ENCODE measurements around the gene FAM222B. TPM values are rescaled to one million over a fixed set of nuclear protein-coding genes. Genes with fewer than 3 reads are reported as not detected.

The FAM222B gene
- total and polyA plus RNA-seq, 7 donors = 5.0 to 16.2 (median 11.9) TPM

GRCh38 chr17:28864991-28865849 lies 22.6 kb upstream of the FAM222B start:
- DNase-seq = no peak
- 48 to 82% methylated on average over 11 of the region's 11 CpGs for WGBS, 2 donors
- Histone ChIP-seq H3K27ac (no peak overlapping the region), H3K4me3 (no peak overlapping the region), H3K9me3 (no peaks in the 10 kb centered on the region), H3K4me1 (no peaks in the 10 kb centered on the region), H3K27me3 (no peaks in the 10 kb centered on the region), H3K36me3 (peaks cover 0 to 15% (median 5%) of the 10 kb centered on the region in 4 donors)
- intact Hi-C loops (cut with DNase I) = no loop called here
- TF ChIP-seq POLR2A (IDR thresholded peaks at IDR 0.05) = no peak
- TF ChIP-seq, protein P1, sequence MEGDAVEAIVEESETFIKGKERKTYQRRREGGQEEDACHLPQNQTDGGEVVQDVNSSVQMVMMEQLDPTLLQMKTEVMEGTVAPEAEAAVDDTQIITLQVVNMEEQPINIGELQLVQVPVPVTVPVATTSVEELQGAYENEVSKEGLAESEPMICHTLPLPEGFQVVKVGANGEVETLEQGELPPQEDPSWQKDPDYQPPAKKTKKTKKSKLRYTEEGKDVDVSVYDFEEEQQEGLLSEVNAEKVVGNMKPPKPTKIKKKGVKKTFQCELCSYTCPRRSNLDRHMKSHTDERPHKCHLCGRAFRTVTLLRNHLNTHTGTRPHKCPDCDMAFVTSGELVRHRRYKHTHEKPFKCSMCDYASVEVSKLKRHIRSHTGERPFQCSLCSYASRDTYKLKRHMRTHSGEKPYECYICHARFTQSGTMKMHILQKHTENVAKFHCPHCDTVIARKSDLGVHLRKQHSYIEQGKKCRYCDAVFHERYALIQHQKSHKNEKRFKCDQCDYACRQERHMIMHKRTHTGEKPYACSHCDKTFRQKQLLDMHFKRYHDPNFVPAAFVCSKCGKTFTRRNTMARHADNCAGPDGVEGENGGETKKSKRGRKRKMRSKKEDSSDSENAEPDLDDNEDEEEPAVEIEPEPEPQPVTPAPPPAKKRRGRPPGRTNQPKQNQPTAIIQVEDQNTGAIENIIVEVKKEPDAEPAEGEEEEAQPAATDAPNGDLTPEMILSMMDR (IDR thresholded peaks at IDR 0.05) = no peak
- no peak for TF ChIP-seq EP300 (IDR thresholded peaks at IDR 0.05)
- TF ChIP-seq POLR2AphosphoS5 (IDR thresholded peaks at IDR 0.05) = no peak

DNA sequence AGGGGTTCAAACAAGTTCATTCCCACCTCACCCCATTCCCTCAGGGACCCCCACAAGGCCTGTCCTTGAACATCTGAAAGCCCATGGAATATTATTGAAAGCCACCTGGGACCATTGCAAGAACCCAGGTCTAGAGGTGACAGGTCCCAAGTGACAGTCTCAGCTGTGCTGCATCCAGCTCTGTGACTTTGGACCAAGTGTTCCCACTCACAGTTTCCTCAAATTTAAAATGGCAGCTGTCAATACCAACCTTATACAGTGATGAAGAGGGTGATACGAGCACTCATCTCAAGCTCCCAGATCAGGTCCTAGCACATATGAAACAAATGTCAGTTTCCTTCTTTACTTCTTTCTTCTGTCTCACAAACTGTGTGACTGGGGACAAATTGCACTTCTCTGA lies 21.4 kb upstream of the FAM222B start:
- no peak overlapping the region for H3K4me3 ChIP-seq
- H3K27ac ChIP-seq = no peak overlapping the region
- no peak for TF ChIP-seq POLR2A (IDR thresholded peaks at IDR 0.05)
- TF ChIP-seq EP300 (IDR thresholded peaks at IDR 0.05) = no peak
- TF ChIP-seq POLR2AphosphoS5 (IDR thresholded peaks at IDR 0.05) = no peak
- TF ChIP-seq, protein P1 (IDR thresholded peaks at IDR 0.05) = no peak
- H3K36me3 ChIP-seq = peaks cover 0 to 27% (median 10%) of the 10 kb centered on the region in 4 donors
- 98% methylated on average over 1 of the region's 1 CpG for WGBS, 2 donors
- no peak for DNase-seq
- intact Hi-C loops (cut with DNase I) = no loop called here
- H3K9me3 ChIP-seq = no peaks in the 10 kb centered on the region
- no peaks in the 10 kb centered on the region for H3K4me1 ChIP-seq
- no peaks in the 10 kb centered on the region for H3K27me3 ChIP-seq

- intact Hi-C loops (cut with DNase I) = no loop called here
- TF ChIP-seq POLR2A (IDR thresholded peaks at IDR 0.05) = no peak
- no peak for TF ChIP-seq POLR2AphosphoS5 (IDR thresholded peaks at IDR 0.05)
- TF ChIP-seq EP300 (IDR thresholded peaks at IDR 0.05) = no peak
- TF ChIP-seq, protein P1 (IDR thresholded peaks at IDR 0.05) = no peak
- Histone ChIP-seq H3K9me3 (no peaks in the 10 kb centered on the region), H3K4me1 (no peaks in the 10 kb centered on the region), H3K27me3 (no peaks in the 10 kb centered on the region), H3K4me3 (no peak overlapping the region), H3K27ac (no peak overlapping the region), H3K36me3 (peaks cover 0 to 41% (median 23%) of the 10 kb centered on the region in 4 donors)
- WGBS, 2 donors = 90 to 95% methylated on average over 3 of the region's 3 CpGs
- no peak for DNase-seq
Observed at GRCh38 chr17:28862561-28862960, 20.0 kb upstream of the FAM222B start.

DNA sequence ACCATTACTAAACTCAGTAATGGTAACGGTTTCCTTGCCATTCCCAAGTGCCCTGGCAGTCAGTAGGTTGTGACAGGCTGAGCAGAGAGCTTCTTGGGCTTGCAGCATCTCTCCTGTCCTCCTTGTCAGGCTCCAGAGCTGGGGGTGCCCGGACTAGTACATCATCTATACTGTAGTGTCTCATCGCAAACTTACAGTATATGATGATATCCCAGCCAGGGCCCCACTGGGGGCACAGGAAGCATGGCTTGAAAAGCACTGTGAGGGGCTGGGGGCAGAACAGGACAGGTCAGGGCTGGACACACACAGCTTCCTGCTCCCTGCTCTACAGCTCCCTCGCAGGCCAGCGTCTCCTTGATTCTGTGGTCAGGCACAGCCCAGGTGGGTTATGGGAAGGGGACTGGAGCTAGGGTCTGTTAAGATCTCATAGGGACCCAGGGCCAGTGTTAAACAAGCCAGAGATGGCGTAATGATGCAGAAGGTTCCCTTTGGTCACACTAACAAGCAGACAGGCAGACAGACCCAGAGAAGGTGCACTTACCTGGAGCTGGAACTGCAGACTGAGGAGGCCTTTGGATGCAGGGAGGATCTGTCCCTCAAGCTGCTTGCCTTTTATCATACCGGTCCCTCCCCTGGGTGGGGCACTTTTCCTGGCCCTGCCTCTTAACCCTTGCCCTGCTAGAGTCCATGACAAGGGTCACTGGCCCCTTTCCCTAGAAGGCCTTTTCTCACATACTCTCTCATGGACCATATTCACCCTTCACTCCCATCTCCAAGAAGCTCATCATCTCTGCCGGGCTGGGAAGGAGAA lies 19.0 kb upstream of the FAM222B start:
- no peak for TF ChIP-seq POLR2AphosphoS5 (IDR thresholded peaks at IDR 0.05)
- H3K9me3 ChIP-seq = no peaks in the 10 kb centered on the region
- DNase-seq = no peak
- H3K4me1 ChIP-seq = no peaks in the 10 kb centered on the region
- H3K27ac ChIP-seq = no peak overlapping the region
- intact Hi-C loops (cut with DNase I) = no loop called here
- H3K36me3 ChIP-seq = peaks cover 0 to 50% (median 24%) of the 10 kb centered on the region in 4 donors
- no peak overlapping the region for H3K4me3 ChIP-seq
- 65 to 77% methylated on average over 8 of the region's 8 CpGs for WGBS, 2 donors
- no peaks in the 10 kb centered on the region for H3K27me3 ChIP-seq

DNA sequence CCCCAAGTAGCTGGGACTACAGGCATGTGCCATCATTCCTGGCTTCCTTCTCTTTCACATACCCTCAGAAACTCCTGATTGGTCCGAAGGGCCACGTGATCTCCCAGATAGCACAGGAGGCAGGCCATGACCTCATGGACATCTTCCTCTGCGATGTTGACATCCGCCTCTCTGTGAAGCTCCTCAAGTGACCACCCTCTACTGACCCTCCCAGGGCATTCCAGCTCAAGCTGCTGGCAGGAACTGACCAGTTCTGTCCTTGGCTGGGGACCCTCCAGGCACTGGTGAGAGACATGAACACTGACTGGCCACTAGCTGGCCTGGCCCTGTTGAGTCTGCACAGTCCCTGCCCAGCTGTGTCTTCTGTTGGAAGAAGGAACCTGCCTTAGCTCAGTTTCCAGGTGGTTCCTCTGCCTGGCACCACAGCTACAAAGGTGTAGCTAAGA lies 17.8 kb upstream of the FAM222B start:
- H3K36me3 ChIP-seq = peaks cover 0 to 55% (median 24%) of the 10 kb centered on the region in 4 donors
- no peak for DNase-seq
- intact Hi-C loops (cut with DNase I) = no loop called here
- no peak overlapping the region for H3K27ac ChIP-seq
- H3K9me3 ChIP-seq = no peaks in the 10 kb centered on the region
- H3K4me3 ChIP-seq = no peak overlapping the region
- no peak for TF ChIP-seq POLR2AphosphoS5 (IDR thresholded peaks at IDR 0.05)
- TF ChIP-seq, protein P1 (IDR thresholded peaks at IDR 0.05) = no peak
- TF ChIP-seq POLR2A (IDR thresholded peaks at IDR 0.05) = no peak
- no peak for TF ChIP-seq EP300 (IDR thresholded peaks at IDR 0.05)
- whole genome bisulfite sequencing, 2 donors = 96 to 97% methylated on average over 4 of the region's 4 CpGs
- H3K4me1 ChIP-seq = peaks cover 0 to 6% (median 4%) of the 10 kb centered on the region in 4 donors
- no peaks in the 10 kb centered on the region for H3K27me3 ChIP-seq
